ENCODE data around the gene CIDEC. TPM values are rescaled to one million over a fixed set of nuclear protein-coding genes. Genes with fewer than 3 reads are reported as not detected.
A peak's percentile ranks its signal among the peaks of the same experiment; 100 is the strongest.

CIDEC gene
- total and polyA plus RNA-seq, 4 donors, result 0.28 to 4.2 (median 0.59) TPM; not detected in 1

DNA sequence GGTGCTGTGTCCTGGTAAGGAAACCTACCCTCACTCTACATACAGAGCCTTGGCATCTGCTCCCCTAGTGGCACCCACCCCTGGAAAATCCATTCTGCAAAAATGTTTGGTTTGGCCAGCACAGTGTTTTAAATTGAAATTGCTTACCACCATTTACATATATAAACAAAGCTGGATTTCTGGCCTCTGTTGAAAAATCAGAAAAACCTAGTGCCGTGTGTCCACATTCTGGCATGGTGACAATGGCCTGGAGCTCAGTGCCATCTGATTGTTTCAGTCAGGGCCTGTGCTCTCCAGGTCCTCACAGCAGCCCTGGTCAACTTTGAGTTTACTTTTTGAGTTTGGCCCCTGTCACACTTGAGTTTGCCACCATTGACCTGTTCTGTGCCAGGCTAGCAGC lies 34.0 kb upstream of the CIDEC start (continued):
- peak; percentile 28 for TF ChIP-seq FOXA2 (IDR thresholded peaks at IDR 0.05)
- no peak for TF ChIP-seq CTCF (IDR thresholded peaks at IDR 0.05; ENCODE audit: low read depth, low read length, missing input control)
- TF ChIP-seq RAD21 (IDR thresholded peaks at IDR 0.05), result peak; percentile 22 to 30
- TF ChIP-seq HNF4A (conservative IDR thresholded peaks at IDR 0.05), result peak; percentile 49 to 64
- TF ChIP-seq SP1 (IDR thresholded peaks at IDR 0.05), result peak; percentile 67
- TF ChIP-seq, protein P1, sequence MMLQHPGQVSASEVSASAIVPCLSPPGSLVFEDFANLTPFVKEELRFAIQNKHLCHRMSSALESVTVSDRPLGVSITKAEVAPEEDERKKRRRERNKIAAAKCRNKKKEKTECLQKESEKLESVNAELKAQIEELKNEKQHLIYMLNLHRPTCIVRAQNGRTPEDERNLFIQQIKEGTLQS (IDR thresholded peaks at IDR 0.05), result no peak

DNA sequence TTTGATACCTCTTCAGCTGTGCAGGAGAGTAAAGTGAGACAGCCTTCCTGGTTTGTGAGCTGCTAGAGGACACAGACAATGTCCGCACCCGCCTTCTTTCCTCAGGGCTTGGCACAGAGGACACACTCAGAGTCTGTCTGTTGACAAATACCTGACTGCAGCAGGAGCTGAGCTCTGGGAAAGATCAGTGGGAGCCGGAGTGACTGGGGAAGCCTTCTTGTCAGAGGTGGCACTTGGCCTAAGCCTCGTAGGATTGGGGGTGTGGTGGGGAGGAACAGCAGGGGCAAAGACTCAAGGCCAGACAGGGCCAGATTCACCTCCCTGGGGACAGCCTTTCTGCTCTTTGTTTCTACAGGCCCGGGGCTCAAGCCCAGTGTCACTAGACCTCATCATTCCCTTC lies 33.5 kb upstream of the CIDEC start:
- 39% methylated on average over 5 of the region's 5 CpGs for WGBS
- Histone ChIP-seq H3K4me3 (ENCODE audit: low read depth in 1 of 3, low read length in 3 of 3) (no peak overlapping the region), H3K36me3 (ENCODE audit: control insufficient read depth in 4 of 4, insufficient read depth in 3 of 4, low read depth in 1 of 4, low read length in 3 of 4) (no peaks in the 10 kb centered on the region), H3K4me1 (ENCODE audit: control insufficient read depth in 4 of 4, insufficient read depth in 4 of 4, low read length in 3 of 4) (peaks cover 26 to 95% (median 73%) of the 10 kb centered on the region in 4 donors), H3K27me3 (ENCODE audit: control insufficient read depth in 4 of 4, insufficient read depth in 4 of 4, low read length in 3 of 4) (no peaks in the 10 kb centered on the region), H3K9me3 (ENCODE audit: control insufficient read depth in 4 of 4, low read length in 3 of 4) (no peaks in the 10 kb centered on the region), H3K27ac (ENCODE audit: low read depth in 1 of 2, low read length in 2 of 2) (peak overlapping the region; percentile 79 to 89), H3K9ac (ENCODE audit: low read depth in 1 of 2, low read length in 2 of 2) (peak overlapping the region in 1 of 2 donors; percentile 28)
- TF ChIP-seq RAD21 (IDR thresholded peaks at IDR 0.05), result no peak
- TF ChIP-seq GABPA (IDR thresholded peaks at IDR 0.05 in 1 of 2, conservative IDR thresholded peaks at IDR 0.05 in 1 of 2), result no peak
- TF ChIP-seq SP1 (IDR thresholded peaks at IDR 0.05), result no peak
- no peak for TF ChIP-seq FOXA2 (IDR thresholded peaks at IDR 0.05)
- no peak for TF ChIP-seq TAF1 (conservative IDR thresholded peaks at IDR 0.05)
- no peak for TF ChIP-seq RXRA (IDR thresholded peaks at IDR 0.05)
- TF ChIP-seq FOXA1 (IDR thresholded peaks at IDR 0.05), result no peak
- DNase-seq (ENCODE audit: low spot score), result no peak

DNA sequence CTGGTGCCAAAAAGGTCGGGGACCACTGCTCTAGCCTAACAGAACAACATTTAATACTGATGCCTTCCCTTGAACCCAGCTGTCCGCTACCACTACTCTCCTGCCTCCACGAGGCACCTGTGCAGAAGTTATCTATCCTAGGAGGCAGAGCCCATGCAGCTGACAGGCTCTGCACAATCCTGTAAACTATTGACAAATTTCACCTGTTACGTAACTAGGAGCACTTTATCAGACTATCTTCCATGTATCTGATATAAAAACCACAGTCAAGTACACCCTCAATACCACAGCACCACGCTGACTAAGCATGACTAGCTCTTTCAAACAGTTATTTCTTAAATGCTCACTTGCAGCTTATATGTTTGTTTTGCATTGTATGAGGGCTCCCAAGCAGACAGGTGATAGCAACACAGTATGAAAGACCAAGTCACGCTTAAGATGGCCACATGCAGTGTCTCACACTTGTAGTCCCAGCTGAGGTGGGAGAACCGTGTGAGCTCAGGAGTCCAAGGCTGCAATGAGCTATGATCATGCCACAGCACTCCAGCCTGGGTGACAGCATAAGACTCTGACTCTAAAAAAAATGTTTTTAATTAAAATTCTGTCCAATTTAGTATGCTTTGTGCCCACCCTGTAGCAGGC lies 32.4 kb upstream of the CIDEC start:
- no peak for DNase-seq (ENCODE audit: low spot score)
- WGBS, result 33% methylated on average over 7 of the region's 7 CpGs
- Histone ChIP-seq H3K9me3 (ENCODE audit: control insufficient read depth in 4 of 4, low read length in 3 of 4) (no peaks in the 10 kb centered on the region), H3K4me3 (ENCODE audit: low read depth in 1 of 3, low read length in 3 of 3) (no peak overlapping the region), H3K36me3 (ENCODE audit: control insufficient read depth in 4 of 4, insufficient read depth in 3 of 4, low read depth in 1 of 4, low read length in 3 of 4) (no peaks in the 10 kb centered on the region), H3K4me1 (ENCODE audit: control insufficient read depth in 4 of 4, insufficient read depth in 4 of 4, low read length in 3 of 4) (peaks cover 23 to 95% (median 72%) of the 10 kb centered on the region in 4 donors), H3K27me3 (ENCODE audit: control insufficient read depth in 4 of 4, insufficient read depth in 4 of 4, low read length in 3 of 4) (no peaks in the 10 kb centered on the region), H3K9ac (ENCODE audit: low read depth in 1 of 2, low read length in 2 of 2) (no peak overlapping the region), H3K27ac (ENCODE audit: low read depth in 1 of 2, low read length in 2 of 2) (peak overlapping the region; percentile 42 to 49)
- peak; percentile 71 for TF ChIP-seq YY1 (IDR thresholded peaks at IDR 0.05)
- peak; percentile 52 for TF ChIP-seq FOXA2 (IDR thresholded peaks at IDR 0.05)
- no peak for TF ChIP-seq EGR1 (IDR thresholded peaks at IDR 0.05; ENCODE audit: low read depth in 2 of 2)
- peak; percentile 49 for TF ChIP-seq REST (IDR thresholded peaks at IDR 0.05)
- no peak for TF ChIP-seq CTCF (IDR thresholded peaks at IDR 0.05; ENCODE audit: low read depth, low read length, missing input control)
- TF ChIP-seq HNF4G (IDR thresholded peaks at IDR 0.05), result no peak
- TF ChIP-seq GABPA (IDR thresholded peaks at IDR 0.05 in 1 of 2, conservative IDR thresholded peaks at IDR 0.05 in 1 of 2), result no peak
- TF ChIP-seq MAX (IDR thresholded peaks at IDR 0.05), result peak; percentile 61
- peak in 1 of 2 donors; percentile 57 for TF ChIP-seq JUND (IDR thresholded peaks at IDR 0.05)
- no peak for TF ChIP-seq TAF1 (conservative IDR thresholded peaks at IDR 0.05)
- peak; percentile 49 to 88 for TF ChIP-seq RXRA (IDR thresholded peaks at IDR 0.05)
- TF ChIP-seq, protein P1 (IDR thresholded peaks at IDR 0.05), result no peak
- peak; percentile 46 to 78 for TF ChIP-seq HNF4A (conservative IDR thresholded peaks at IDR 0.05)
- TF ChIP-seq, protein P2, sequence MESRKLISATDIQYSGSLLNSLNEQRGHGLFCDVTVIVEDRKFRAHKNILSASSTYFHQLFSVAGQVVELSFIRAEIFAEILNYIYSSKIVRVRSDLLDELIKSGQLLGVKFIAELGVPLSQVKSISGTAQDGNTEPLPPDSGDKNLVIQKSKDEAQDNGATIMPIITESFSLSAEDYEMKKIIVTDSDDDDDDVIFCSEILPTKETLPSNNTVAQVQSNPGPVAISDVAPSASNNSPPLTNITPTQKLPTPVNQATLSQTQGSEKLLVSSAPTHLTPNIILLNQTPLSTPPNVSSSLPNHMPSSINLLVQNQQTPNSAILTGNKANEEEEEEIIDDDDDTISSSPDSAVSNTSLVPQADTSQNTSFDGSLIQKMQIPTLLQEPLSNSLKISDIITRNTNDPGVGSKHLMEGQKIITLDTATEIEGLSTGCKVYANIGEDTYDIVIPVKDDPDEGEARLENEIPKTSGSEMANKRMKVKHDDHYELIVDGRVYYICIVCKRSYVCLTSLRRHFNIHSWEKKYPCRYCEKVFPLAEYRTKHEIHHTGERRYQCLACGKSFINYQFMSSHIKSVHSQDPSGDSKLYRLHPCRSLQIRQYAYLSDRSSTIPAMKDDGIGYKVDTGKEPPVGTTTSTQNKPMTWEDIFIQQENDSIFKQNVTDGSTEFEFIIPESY (IDR thresholded peaks at IDR 0.05), result peak; percentile 73
- no peak for TF ChIP-seq NR2F2 (IDR thresholded peaks at IDR 0.05)
- no peak for TF ChIP-seq FOXA1 (IDR thresholded peaks at IDR 0.05)
- TF ChIP-seq RAD21 (IDR thresholded peaks at IDR 0.05), result peak; percentile 33 to 34
- peak; percentile 46 for TF ChIP-seq SP1 (IDR thresholded peaks at IDR 0.05)

All from liver (tissue), 9 donors.